Measurements from ENCODE around the gene DOCK9.

DNA sequence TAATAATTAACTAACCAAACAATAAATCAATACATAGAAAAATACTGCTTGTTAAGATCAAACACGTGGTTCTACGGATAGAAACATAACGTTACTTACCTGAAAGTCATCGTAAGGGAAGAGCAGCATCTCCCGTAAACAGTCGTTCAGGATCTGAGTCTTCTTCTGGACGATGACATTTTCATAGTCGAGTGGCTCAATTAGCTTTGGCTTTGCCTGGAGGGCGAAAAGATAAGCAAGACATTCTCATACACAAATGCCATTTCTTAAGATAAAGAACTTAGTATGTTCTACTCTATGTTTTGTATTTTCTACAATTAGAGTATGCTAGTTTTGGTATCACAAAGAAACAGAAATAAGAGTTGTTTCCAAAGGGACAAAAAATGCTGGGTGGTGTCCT is 22.5 kb downstream of the DOCK9 start:
- TF ChIP-seq, protein P1, sequence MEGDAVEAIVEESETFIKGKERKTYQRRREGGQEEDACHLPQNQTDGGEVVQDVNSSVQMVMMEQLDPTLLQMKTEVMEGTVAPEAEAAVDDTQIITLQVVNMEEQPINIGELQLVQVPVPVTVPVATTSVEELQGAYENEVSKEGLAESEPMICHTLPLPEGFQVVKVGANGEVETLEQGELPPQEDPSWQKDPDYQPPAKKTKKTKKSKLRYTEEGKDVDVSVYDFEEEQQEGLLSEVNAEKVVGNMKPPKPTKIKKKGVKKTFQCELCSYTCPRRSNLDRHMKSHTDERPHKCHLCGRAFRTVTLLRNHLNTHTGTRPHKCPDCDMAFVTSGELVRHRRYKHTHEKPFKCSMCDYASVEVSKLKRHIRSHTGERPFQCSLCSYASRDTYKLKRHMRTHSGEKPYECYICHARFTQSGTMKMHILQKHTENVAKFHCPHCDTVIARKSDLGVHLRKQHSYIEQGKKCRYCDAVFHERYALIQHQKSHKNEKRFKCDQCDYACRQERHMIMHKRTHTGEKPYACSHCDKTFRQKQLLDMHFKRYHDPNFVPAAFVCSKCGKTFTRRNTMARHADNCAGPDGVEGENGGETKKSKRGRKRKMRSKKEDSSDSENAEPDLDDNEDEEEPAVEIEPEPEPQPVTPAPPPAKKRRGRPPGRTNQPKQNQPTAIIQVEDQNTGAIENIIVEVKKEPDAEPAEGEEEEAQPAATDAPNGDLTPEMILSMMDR (IDR thresholded peaks at IDR 0.05; ENCODE audit: low read length) = no peak
- no peak for TF ChIP-seq EZH2 (optimal IDR thresholded peaks at IDR 0.05; ENCODE audit: low read depth, low read length)
